VCaP (cell line): ENCODE results near the gene DARS1.

Experiments used
- H3K27ac ChIP-seq: fragments of 450-650 bp; 2 replicates; pipeline ENCODE4 v1.5.1; 2017
- TF ChIP-seq, protein P1 (sequence below): fragments of 450-650 bp; conservative IDR thresholded peaks from 2 replicates; pipeline ENCODE4 v1.5.1; 2017; ENCODE audit warnings: mild to moderate bottlenecking, moderate library complexity

The DARS1 gene

DNA sequence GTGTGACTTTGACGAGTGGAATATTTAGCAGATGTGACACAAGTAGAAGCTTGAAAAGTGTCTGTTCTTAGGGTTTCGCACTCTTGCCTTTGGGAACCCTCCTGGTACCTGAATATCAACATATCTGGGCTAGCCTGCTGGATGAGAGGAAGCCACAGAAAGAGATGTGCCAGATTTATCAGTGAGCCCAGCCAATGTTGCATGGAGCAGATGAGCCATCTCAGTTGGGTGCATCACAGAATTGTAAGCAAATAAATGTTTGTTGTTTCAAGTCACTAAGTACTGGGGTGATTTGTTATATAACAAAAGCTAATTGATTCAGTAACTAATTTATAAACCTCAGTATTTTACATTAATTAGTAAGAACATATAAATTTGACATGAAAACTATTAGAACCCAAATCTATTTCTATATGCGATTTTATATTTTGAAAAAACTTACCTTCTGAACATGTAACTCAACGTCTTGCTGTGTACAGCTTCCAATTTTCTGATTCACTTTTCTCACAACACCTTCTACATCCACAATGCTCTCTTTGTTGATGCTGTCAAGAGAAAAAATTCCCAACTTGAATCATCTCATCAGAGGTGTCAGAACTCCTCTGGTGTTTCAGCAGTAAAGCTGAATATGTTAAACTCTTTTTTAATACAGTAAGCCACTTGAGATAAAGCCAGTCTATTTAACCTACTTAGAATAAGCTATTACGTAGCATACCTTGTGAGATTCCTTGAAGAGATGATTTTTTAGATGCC is 42.3 kb downstream of the DARS1 start:
- no peak overlapping the region for H3K27ac ChIP-seq
- TF ChIP-seq, protein P1, sequence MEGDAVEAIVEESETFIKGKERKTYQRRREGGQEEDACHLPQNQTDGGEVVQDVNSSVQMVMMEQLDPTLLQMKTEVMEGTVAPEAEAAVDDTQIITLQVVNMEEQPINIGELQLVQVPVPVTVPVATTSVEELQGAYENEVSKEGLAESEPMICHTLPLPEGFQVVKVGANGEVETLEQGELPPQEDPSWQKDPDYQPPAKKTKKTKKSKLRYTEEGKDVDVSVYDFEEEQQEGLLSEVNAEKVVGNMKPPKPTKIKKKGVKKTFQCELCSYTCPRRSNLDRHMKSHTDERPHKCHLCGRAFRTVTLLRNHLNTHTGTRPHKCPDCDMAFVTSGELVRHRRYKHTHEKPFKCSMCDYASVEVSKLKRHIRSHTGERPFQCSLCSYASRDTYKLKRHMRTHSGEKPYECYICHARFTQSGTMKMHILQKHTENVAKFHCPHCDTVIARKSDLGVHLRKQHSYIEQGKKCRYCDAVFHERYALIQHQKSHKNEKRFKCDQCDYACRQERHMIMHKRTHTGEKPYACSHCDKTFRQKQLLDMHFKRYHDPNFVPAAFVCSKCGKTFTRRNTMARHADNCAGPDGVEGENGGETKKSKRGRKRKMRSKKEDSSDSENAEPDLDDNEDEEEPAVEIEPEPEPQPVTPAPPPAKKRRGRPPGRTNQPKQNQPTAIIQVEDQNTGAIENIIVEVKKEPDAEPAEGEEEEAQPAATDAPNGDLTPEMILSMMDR = no peak

DNA sequence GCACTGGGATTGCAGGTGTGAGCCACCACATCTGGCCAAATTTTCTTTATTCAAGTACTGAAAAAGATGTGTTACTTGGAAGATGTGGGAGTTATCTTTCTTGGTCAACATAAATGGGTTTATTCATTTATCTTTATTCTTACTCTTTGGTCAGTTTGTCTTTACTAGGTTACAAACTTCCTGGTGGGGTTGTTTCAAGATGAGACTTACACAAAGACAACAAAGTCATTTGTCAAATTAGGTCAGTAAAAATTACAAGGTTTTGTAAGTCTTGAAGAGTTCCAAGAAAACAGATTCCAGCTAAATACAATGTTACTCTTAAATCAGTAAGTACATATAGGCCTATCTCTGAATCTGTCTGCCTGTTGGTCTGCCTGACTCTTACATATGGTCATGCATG is 48.9 kb downstream of the DARS1 start:
- H3K27ac ChIP-seq = no peak overlapping the region
- TF ChIP-seq, protein P1 = no peak

DNA sequence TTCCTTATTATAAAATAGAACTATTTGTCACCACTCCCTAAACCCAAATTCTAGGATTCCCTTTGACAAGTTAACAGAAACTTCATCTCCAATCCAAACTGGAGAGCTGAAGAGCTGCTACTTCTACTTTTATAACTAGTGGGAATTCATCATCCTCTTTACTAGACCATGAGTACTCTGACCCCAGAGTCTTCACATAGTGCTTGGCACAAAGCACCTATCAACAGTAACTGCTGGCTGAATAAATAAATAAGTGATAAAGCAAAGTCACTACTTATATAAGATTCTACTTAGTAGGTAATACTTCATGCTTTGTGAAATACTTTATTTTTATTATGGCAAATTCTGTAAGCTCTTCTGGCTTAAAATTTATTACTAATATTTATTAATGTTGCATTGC is 49.5 kb downstream of the DARS1 start:
- no peak overlapping the region for H3K27ac ChIP-seq
- TF ChIP-seq, protein P1 = no peak

DNA sequence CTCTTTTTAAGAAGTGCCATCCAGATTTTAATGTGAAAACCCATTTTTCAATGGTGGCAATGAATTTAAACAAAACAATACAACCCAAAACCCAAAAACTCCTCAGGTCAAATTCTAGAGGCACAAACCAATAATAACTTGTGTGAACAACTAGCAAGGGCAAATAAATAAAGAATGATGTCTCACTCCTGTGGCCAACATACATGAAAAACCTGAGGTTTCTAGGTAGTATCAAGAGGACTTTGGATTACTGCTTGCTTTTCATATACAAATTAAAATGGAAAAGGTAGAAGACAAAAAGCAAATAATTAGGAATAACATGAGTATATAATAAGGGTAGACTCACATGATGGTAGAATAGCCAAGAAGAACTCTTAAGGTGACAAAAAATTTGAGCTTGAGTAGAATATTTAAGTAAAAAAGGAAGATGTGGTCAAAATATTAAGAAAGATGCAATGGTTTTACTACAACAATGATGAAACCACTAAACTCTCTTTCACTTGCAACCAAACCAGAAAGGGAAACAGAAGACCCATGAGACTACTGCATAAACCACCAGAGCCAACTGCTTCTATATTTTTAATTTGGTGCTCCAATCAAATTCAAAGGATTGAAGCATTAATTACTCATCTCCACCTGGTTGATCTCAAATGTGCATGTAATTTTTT is 53.5 kb downstream of the DARS1 start:
- H3K27ac ChIP-seq = no peak overlapping the region
- TF ChIP-seq, protein P1 = no peak

DNA sequence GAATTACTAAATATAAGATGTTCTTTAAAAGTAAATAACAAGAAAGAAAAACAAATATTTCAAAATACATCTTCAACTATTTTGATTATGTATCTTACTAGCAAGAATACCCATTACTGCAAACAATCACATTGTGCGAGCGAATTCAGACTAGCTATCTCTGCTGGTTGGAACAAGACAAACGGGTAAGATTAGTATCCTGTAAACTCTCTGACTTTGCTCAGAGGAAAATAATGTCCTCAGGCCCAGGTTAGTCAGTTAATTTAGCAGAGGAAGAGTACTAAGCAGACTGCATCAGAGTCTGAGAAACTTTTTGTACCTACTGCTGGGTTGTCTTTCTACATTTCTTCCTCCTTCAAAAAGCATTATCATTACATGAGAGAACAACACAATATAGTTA is 58.8 kb downstream of the DARS1 start:
- H3K27ac ChIP-seq = peak overlapping the region; percentile 72
- TF ChIP-seq, protein P1 = no peak

DNA sequence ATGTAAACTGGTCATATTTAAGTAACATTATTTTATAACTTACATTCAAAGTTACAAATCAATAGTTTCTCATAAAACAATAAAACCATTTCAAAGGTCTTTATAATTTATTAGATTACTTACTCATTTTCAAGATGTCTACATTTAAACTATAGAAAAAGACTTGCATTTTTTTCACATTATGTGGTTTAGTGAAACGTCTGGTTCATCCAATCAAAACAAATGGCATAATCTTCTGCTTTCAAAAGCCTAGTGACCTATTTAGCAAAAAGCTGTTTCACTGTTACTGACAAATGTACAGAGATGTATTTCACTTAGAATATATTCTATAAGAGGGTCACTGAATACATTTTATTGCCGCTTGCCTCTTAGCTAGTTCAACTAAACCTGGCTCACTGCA is 59.9 kb downstream of the DARS1 start:
- TF ChIP-seq, protein P1 = no peak
- H3K27ac ChIP-seq = peak overlapping the region; percentile 72

DNA sequence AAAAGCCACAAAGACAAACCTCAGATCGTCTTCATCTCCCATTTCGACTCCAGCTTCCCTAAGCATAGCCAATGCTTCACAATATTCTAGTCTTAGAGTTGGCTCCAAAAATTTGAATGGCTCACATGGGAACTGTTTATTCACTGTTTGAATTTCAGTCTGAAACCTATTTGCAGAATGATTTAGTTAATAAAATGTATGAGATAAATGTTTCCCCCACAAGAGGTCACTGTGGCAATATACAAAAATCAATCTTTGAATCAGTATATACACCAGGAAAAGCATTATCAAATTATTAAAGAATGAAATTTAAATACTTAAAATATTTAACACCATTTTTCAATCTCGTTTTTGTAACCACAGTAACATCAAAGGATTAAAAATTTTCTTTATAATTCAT is 69.2 kb downstream of the DARS1 start:
- H3K27ac ChIP-seq = no peak overlapping the region
- TF ChIP-seq, protein P1 = peak; percentile 74
